Activated T-helper 9 cell treated with anti-CD3 and anti-CD28 coated beads, Interleukin-2, amount 50 U/mL, for 16 hours (primary cell): ENCODE measurements around the gene NECTIN1.

Source experiments
- DNase-seq: peaks from one replicate; pipeline ENCODE4 v3.0.0-alpha.2; 2020; ENCODE audit warnings: low read depth

Gene NECTIN1

DNA sequence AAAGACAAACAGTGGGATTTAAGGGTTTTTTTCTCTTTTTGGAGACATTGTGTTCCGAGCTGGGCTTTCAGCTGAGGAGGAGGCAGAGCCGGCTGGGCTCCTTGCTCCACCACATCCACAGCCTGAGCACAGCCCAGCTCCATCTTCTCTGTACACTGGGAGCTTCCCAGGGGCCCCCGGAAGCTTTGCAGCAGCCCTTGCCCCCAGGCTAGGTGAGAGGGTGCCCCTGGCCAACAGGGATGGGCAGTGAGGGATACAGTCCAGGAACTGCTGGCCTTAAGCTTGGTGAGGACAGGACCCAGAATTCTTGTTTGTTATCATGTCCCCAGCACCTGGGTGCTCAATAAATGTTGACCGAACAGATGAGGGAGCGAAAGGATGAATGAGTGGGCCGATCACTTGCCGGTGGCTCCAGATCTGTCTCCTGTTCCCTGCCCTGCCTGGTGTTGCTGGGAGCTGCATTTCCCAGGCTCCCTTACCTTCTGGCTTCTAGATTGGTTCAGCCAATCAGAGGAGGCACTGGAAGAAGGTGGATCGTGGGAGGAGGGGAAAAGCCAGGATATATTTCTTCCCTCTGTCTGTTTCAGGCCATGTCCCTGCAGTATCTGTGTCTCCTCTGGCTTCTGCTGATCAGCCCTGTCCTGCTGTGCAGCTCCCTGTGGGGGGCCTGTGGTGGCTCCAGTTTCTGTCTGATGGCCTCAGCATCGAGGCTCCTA is 26.5 kb upstream of the NECTIN1 start:
- no peak for DNase-seq

DNA sequence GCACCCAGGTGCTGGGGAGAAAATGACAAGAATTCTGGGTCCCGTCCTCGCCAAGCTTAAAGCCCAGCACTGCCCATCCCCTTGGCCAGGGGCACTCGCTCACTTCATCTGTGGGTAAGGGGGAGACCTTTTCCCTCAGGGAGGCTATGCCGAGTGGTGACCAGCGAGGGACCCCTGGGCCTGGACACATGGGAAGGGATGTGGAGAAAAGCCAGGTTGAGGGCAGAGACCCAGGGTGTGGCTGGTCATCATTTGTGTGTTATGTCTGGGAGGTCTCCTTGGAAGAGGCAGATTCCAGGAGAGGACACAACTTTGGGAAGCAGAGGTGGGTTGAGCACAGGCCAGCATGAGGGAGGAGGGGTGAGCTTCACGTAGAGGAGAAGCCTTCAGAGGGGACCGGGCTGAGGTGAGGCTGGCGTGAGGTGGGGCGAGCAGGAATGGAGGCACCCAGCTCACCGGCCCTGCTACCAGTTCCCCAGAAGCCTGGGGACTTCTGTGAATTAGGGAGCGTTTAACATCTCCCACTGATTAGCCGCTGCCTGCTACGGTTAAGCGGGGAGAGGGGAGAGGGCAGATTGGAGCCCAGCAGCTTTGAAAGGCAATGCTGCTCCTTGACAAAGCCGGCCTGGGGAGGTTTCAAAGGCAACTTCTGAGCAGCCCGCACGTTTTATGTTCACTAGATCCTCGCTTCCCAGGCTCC is 25.8 kb upstream of the NECTIN1 start:
- no peak for DNase-seq

DNA sequence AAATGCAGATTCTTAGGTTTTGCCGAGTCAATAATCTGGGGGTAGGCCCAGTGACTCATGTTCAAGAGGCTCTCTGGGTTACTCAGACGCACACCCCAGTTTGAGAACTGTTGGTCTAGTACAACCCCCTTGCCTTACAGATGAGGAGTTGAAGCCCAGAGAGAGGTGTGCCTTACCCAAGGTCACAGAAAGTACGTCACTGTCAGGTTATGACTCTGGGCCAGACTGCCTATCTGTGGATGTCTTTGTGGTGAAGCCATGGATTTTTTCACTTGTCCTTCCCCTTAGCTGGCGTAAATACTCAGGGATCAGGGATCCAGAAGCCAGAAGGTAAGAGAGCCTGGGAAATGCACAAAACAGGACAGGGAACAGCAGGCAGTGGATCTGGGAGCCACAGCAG is 25.2 kb upstream of the NECTIN1 start:
- no peak for DNase-seq

DNA sequence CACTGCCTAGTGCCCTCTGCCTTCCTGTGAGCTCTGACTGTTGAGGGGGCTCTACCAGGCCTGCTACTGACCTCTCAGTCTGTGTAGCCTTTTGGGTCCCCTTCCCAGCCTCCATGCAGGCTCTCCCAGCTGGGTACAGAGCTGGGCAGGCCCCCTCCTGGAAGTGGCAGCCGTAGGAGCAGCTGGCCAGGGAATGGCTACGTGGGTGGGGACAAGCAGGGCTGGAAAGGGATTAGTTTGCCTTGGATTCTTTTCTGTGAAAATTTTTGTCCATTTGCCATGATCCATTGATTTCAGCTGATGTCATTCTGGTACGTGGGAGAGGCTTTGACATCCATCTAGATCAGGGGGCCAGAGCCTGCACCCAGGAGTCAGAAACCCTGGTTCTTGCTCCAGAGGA is 23.9 kb upstream of the NECTIN1 start:
- no peak for DNase-seq

DNA sequence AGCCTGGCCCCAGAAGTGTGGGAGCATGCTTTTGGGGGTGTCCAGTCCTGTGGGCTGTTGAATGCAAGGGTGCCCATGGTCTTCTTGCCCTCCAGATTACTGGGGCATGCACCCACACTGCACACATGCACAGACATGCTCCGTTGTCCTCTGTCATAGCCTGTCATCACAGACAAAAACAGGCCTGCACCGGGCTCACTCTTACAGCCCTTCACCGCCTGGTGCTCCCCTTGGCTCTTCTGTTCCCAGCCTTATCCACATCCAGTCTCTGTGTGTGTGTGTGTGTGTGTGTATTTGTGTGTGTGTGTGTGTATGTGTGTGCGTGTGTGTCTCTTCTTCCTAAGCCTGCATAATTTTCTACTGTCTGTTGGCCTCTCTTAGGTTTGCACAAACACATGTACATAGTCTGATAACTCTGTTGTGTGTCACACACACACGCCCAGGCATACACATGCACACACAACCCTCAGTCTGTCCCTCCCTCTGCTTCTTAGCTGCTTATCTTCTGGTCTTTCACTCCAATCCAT is 23.4 kb upstream of the NECTIN1 start:
- no peak for DNase-seq

DNA sequence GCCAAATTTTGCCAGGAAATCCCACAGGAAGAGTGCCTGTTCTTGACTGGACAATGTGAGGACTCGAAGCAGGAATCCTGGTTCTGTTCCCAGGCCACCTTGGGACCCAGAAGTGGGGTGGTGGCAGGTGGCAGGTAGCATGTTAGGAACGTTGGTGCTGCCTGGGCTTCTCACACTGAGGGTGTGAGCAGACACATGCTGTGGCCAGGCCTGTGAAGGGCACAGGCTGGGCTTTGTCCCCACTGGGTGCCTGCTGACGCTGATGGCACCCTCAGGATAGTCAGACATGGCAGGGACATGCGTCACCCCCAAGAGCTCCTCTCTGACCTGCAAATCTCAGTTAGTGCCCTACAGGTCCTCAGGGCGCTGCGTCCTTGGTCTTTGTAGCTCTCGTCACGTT is 21.1 kb upstream of the NECTIN1 start:
- no peak for DNase-seq

DNA sequence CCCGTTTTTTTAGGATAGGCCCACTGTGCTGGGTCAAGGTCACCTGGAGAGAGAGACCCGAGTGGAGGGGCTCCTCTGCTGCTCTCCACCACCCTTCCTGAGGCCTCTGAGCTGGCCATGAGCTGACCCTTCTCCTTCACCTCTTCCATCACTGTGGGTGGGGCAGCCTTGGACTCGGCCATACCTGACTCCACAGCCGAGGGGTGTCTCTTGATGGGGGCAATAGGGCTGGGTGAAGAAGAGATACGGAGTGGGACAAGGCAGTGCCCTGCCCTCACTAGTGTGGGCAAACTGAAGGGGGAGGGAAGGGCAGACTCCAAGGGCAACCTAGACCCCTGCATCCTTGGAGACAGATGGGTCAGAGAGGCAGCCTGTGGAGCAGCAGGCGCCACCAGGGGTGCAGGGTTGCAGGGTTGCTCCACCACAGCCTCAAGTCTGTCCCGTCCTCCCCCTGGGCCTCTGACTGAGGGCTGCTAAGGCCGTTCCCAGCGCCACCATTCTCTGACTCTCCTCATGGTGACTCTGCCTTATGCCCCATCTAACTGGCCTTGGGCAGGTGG is 20.1 kb upstream of the NECTIN1 start:
- DNase-seq, result no peak

DNA sequence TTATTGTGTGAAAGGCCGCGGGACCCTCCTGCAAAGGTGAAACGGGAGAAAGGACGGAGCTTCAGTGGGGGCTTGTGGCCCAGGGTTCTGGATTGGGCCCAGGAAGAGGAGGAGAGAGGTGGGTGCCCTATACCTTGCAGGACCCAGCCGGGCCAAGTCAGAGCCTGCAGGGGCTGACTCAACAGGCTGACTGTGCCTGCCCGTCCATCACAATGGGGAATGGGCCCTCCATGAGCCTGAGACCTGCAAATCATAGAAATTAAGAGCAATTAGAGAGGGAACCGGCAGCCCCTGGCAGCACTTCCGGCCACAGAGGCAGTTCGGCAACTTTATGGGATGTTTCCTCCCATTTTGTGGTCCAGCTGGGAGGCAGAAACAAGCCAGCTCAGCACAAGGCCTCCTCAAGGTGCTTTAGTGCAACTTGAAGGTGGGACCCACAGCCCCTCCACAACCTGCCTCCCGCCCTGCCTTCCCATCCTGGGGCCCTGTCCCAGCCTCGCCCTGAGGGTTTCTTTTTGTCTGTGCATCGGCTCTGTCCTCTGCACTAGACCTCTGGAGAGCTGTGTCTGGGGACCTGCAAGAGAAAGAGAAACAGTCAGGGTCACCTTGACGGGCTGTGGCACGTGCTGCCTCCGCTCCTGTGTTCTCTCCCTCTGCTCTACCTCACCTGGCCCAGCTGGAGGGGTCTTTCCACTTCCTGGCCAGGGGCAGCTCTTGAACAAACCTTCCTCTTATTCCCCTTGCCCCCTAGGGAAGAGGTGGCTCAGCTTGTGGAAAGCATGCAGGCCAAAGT is 19.1 kb upstream of the NECTIN1 start:
- DNase-seq, result no peak

DNA sequence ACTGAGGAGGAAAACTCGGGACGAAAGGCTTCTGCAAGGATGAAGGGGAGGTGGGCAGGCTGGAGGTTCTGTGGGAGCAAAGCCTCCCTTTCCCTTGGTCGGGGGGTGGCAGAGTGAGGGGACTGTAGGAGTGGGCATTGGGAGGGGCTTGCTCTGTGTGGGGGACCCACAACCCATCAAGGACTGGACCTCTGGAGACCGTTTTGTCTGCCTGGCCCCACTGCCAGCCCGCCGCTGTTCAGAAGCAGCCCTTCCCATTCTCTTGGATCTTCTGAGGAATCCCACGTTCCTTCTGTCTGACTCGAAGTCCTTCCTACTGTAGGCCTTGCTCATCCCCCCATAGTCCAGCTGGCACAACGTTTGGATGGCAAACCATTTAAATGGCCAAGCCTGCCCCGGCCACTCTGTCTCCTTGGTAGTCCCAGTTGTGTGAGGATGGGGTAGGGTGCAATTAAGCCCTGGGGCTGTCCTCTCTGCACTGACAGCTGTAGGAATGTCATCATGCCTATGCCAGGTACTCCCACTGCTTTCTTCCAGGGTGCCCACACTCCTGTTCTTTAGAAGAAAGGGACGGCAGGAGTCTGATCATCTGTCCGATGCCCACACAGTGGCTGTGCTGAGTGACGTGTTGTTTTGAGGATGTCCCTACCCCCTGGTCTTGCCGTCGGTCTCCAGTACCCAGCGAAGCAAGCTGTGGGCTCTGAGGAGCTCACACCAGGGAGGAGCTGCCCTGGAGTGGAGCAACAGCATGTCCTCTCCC is 17.0 kb upstream of the NECTIN1 start:
- no peak for DNase-seq

DNA sequence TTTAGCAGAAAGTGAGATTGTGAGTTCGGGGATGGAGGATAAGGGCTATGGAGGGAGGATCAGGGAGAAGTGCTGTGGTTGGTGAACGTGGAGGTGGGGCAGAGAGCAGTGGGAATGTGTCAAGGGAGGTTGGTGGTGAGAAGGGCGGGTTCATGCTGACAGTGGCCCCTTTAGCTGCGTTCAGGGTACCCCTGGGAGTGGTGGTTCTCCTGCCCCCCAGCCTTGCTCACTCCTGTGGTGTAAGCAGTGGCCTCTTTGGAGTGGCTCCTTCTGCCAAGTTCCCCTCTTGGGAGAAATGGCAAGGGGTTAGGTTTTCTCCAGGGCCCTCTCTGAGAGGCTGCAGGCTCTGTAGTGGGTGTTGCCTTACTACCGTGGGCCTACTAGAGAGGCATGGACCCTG is 16.1 kb upstream of the NECTIN1 start:
- DNase-seq, result no peak

DNA sequence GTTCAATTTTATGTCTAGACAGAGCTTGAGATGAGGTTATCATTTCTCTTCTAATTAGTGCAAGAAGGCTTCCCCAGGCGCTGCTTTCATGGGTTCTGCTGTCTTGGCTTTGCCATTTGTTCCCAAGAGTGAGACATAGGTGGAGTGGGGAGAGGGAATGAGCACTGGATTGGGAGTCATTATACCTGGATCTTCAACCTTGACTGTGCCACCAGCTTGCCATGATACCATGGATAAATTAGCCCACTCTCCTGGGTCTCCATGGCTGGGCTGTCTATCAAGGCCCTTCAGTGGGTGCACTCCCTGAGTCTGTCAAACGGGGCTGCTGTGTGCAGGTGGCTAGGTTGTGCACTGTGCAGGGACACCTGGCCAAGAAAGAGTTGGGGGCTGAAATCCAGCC is 15.6 kb upstream of the NECTIN1 start:
- no peak for DNase-seq

DNA sequence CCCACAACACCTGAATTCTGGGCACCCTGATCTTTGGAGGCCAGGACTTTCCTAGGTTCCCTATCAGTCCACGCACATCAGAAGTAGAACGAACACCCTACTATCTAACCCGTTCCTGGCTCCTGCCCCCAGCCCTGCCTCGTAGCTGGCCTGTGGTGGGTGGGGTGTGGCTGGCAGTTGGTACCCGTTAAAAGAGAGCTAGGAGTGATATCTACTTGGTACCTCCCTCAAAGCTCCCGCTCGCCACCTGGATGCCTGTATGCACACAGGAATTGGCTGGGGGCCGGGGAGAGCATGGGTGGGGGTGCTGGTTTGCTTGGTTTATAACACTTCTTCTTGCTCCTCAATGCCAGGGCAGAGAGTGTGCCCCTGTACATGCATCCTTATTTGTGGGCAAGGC is 14.0 kb upstream of the NECTIN1 start:
- DNase-seq, result no peak

DNA sequence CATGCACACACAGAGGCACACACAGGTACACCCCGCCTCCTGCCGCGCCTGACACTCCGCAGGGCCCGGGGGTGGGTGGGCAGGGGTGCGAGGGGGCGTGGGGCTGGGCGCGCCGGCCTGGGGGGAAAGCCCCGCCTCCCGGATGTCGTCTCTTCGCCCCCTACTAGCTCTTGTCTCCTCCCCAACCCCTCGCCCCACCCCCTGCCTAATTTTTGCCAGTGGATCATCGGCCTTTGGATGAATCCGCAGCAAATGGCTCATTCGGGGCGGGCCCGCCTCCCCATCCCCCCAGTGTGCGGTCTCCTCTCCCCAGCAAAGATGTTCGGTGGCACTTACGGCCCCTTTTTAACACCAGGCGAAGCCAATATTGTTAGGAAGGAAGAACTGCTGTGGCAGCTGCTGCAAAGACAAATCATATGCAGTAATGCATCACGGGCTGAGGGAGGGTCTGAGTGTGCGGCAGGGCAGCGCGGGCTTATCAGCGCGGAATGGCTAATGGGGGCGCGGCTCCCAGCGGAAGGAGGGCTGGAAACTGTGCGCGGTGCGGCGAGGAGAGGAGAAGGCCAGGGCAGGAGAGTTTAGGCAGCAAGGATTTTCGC is 13.4 kb upstream of the NECTIN1 start:
- no peak for DNase-seq

DNA sequence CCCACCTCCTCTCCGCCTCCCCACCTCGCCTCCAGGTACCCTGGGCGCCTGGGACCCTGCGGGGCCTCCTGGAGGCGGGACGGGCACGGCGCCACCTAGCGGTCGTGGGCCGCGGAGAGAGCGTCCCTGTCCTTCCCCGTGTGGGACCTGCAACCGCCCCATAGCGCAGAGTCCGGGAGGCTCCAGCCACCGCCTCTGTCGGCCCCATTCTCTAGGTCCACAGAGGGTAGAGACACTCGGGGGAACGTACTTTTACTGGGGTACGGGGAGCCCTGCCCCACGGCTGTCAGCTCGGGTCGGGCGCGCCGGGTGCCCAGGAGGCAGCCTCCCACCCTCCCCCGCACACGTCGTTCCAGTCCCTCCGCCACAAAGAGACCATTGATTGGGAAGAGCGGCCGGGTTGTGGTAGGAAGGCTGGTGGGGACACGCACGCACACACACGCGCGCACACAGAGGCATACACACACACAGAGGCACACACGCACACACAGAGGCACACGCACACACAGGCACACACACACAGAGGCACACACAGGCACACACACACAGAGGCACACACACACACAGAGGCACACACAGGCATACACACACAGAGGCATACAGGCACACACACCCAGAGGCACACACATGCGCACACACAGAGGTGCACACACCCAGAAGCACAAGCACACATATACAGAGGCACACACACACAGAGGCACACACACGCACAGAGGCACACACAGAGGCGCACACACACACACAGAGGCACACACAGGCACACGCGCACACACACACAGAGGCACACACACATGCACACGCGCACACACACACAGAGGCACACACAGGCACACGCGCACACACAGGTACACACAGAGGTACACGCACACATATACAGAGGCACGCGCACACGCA is 12.6 kb upstream of the NECTIN1 start:
- peak; percentile 49 for DNase-seq

DNA sequence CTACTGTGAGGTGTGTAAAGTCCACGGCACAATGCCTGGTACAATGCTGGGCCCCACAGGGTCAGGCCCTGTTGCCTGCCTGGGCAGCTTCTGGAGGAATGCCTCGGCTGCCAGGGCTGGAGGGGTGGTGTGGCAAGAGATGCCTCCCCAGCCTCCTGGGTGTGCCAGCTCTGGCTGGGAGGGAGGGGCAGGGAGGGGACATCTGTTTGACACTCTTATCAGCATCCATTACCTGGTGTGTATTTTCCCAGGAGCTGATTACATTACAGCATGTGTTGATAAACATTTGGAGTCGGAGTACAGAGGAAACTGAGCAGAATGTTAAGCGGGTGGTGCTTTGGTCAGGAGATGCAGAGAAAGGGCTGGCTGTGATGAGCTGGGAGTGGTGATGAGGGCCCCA is 11.0 kb upstream of the NECTIN1 start:
- no peak for DNase-seq

DNA sequence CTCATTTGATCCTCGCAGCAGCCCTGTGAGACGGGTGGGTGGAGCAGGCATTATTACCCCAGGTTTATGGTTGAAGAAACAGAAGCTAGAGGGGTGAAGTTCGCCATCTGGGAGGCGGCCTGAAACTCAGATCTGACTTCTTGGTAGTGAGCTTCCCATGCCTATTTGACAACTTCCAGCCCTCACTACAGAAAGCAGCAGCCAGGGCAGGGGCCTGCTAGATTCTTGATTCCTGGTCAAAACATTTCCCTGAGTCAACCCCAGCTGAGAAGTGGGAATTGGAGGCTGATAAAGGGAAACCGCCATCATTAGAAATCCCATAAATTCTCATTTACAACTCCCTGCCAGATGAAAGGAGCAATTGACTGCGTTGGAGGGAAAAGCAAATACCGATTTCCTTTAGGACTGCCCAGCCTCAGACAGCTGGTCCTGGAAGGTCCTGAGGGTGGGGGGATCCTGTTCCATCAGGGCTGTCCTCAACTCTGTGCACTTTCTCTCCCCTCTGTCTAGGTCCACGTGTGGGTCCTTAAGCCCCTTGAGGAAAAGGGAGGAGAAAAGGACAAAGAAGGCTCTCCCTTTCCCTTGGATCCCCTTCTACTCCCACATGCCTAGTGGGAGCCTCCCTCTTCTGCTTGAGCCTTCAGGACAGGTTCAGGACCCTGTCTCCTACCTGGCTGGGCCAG is 10.2 kb upstream of the NECTIN1 start:
- DNase-seq, result no peak

DNA sequence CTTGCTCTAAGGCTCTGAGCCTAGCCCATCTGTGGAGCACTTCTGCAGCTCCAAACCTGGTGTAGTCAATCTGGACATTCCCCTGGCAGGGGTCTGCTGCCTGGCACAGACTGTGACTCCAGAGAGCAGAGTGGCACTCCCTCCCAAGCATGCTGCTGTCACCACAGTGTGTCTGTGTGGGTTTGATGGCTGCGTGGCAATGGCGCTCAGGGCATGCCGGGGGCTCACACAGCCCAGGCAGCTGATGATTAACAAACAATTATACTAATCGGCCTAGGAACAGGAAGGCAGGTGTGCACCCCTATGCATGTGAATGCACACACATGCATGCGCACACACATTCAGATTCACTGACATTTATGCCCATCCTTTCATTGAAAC is 9.0 kb upstream of the NECTIN1 start:
- no peak for DNase-seq

DNA sequence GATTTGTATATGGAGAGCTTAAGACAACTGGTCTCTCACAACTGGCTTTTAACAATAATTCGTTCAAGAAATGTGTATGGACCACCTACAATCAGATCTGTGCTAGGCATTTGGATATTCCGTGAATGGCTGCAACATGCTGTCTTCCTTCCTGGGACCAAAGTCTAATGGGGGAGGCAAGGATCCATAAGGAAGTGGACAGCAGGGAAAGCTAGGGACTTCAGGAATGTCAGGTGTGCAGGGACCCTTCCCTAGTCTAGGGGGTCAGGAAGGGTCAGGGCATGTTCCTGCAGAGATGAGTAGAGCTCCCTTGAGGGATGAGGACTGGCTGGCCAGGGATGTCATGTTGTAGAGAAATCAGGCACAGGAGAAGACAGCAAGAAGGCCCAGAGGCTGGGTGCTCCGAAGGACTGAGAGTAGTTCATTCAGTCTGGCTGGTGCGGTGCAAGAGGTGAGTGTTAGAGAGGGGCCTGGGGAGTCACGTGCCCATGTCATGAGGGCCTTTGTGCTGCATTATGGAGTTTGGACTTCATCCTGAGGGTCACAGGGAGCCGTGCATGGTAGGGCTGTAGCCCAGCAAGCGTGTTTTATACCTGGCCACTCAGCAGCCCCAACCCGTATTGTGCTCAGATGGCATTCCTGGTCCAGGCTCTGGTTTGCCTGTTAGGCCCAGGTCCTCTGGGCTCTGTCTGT is 8.5 kb upstream of the NECTIN1 start:
- no peak for DNase-seq

DNA sequence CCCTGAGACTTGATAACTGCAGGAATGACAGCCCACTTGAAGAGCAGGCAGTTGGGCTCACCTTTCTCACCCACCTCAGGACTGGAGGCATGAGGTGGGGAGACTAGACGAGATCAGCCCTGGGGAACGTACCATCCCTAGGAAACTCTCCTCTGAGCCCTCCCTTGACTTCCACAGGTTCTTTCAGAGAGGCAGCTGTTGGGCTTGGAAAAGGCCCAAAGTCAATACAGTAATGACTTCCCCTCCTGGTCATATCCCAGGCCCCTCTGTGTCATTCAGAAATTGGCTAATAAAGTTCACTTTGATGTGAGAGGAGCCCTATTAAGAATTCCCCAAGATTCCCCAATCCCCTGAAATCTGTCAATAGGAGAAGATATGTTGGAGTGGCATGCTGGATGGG is 5.8 kb upstream of the NECTIN1 start:
- DNase-seq, result no peak
